GM12878 (cell line): Measurements from ENCODE around the gene ARPC1B. TPM values are rescaled to one million over a fixed set of nuclear protein-coding genes. Genes with fewer than 3 reads are reported as not detected.

Experiments
- ATAC-seq: fragments of 200-7000 bp; cut with Tn5 transposase; 3 replicates; pipeline ENCODE4 v1.9.1; 2020; ENCODE audit warnings: mild to moderate bottlenecking, moderate library complexity
- BruUV-seq: library from RNA; stranded (reverse); fragments of 400-500 nt; replicated peaks from 2 replicates; lab custom pipeline; 2021; lab: Mats Ljungman, UMichigan
- CTCF ChIA-PET: fragments of 300-600 bp; sonication (Branson Sonifier 250); formaldehyde crosslinking; extraction: SDS; loops from one replicate; lab custom pipeline; 2021; ENCODE audit warnings: inconsistent platforms; lab: Yijun Ruan, JAX
- POLR2A ChIA-PET: fragments of 350-600 bp; formaldehyde crosslinking; extraction: SDS; loops from one replicate; lab custom pipeline; 2021; ENCODE audit warnings: inconsistent platforms; lab: Charles Lee
- RAD21 ChIA-PET: fragments of 300-600 bp; sonication (Branson Sonifier 250); formaldehyde crosslinking; loops from one replicate; lab custom pipeline; 2023; ENCODE audit warnings: antibody characterized with exemption; ENCODE audit not compliant: unreplicated experiment; lab: Charles Lee
- SMC1A ChIA-PET: fragments of 300-600 bp; sonication (Branson Sonifier 250); formaldehyde crosslinking; loops from one replicate; lab custom pipeline; 2023; ENCODE audit not compliant: unreplicated experiment, uncharacterized antibody; lab: Charles Lee
- DNase-seq: peaks from one replicate; pipeline ENCODE4 v3.0.0-alpha.2; 2011; ENCODE audit warnings: low read depth, low spot score
- FAIRE-seq: peaks from 3 replicates; lab custom pipeline; 2011; peaks lifted over from hg19 to GRCh38; lab: Jason Lieb, UNC
- H2AFZ ChIP-seq: 2 replicates; pipeline ENCODE4 v1.6.0; 2011; ENCODE audit warnings: low read depth, low read length, control low read depth; ENCODE audit not compliant: control insufficient read depth
- H3K27ac ChIP-seq: 2 replicates; pipeline ENCODE4 v1.5.1; 2011; ENCODE audit warnings: control low read depth; ENCODE audit not compliant: control insufficient read depth, insufficient read depth
- H3K27me3 ChIP-seq, 2 experiments: replicated peaks in 1 of 2; 2 replicates each; pipeline versions ENCODE4 v1.6.0 to v1.6.1; 2011; ENCODE audit warnings: low read length in 1 of 2; ENCODE audit not compliant: control insufficient read depth in 2 of 2, insufficient read depth in 2 of 2
- H3K36me3 ChIP-seq, 2 experiments: 2 replicates each; pipeline ENCODE4 v1.5.1; 2011; ENCODE audit warnings: low read length in 1 of 2; ENCODE audit not compliant: control insufficient read depth in 2 of 2, insufficient read depth in 2 of 2
- H3K4me1 ChIP-seq: 2 replicates; pipeline ENCODE4 v1.6.1; 2011; ENCODE audit warnings: mild to moderate bottlenecking, low read length, moderate library complexity, mixed read lengths; ENCODE audit not compliant: control insufficient read depth, insufficient read depth
- H3K4me2 ChIP-seq: 2 replicates; pipeline ENCODE4 v1.6.0; 2011; ENCODE audit warnings: control low read depth; ENCODE audit not compliant: control insufficient read depth, insufficient read depth
- H3K4me3 ChIP-seq: fragments of 200-600 bp; sonication (generic); 2 replicates; pipeline ENCODE4 v1.5.1; 2016
- H3K79me2 ChIP-seq: 2 replicates; pipeline ENCODE4 v1.6.0; 2011; ENCODE audit warnings: low read length; ENCODE audit not compliant: control insufficient read depth, insufficient read depth
- H3K9ac ChIP-seq: 2 replicates; pipeline ENCODE4 v1.8.0; 2011; ENCODE audit warnings: low read length, control low read depth, mixed read lengths; ENCODE audit not compliant: control insufficient read depth, insufficient read depth
- H3K9me3 ChIP-seq: replicated peaks from 3 replicates; pipeline ENCODE4 v1.5.1; 2011; ENCODE audit warnings: mild to moderate bottlenecking, low read length; ENCODE audit not compliant: control insufficient read depth, insufficient read depth
- H4K20me1 ChIP-seq: 2 replicates; pipeline ENCODE4 v1.6.0; 2011; ENCODE audit not compliant: control insufficient read depth, insufficient read depth
- EZH2 ChIP-seq: IDR thresholded peaks from 2 replicates; pipeline ENCODE4 v1.6.1; 2012; ENCODE audit warnings: low read depth, mild to moderate bottlenecking, control low read depth, inconsistent platforms, low read length, borderline replicate concordance; ENCODE audit not compliant: control insufficient read depth
- POLR2A ChIP-seq: IDR thresholded peaks from 2 replicates; pipeline ENCODE4 v1.6.1; 2011; ENCODE audit warnings: low read depth, mild to moderate bottlenecking, low read length
- POLR2AphosphoS5 ChIP-seq: IDR thresholded peaks from 2 replicates; pipeline ENCODE4 v1.6.1; 2011; ENCODE audit warnings: mild to moderate bottlenecking, low read length, inconsistent platforms
- RAD21 ChIP-seq: IDR thresholded peaks from 2 replicates; pipeline ENCODE4 v1.6.1; 2011; ENCODE audit warnings: mild to moderate bottlenecking, low read depth, low read length, moderate library complexity; ENCODE audit not compliant: insufficient read depth
- SMC3 ChIP-seq: IDR thresholded peaks from 2 replicates; pipeline ENCODE4 v1.6.1; 2011; ENCODE audit warnings: low read length, improper control_type of control experiment, borderline replicate concordance
- TARDBP ChIP-seq: IDR thresholded peaks from 2 replicates; pipeline ENCODE4 v1.6.1; 2016; ENCODE audit warnings: borderline replicate concordance
- WGBS: methylation state at CpG from one replicate; pipeline ENCODE4 v1.1.6; 2016; ENCODE audit warnings: low lambda C conversion rate; ENCODE audit not compliant: insufficient replicate concordance, insufficient coverage; ENCODE audit errors: missing lambda C conversion rate; 5-methylcytosine and 5-hydroxymethylcytosine counted together
- in situ Hi-C: fragments of 300-500 bp; cut with MboI; formaldehyde crosslinking; loops from 9 replicates; pipeline ENCODE4 v1.14.3; 2018; ENCODE audit warnings: mixed read lengths
- intact Hi-C: fragments of 100-400 bp; cut with micrococcal nuclease; formaldehyde crosslinking; loops from one replicate; pipeline ENCODE4 v1.14.2; 2022; ENCODE audit not compliant: unreplicated experiment
- polyA plus RNA-seq, 11 experiments: library from polyadenylated mRNA; depleted of rRNA in 4 of 11; unstranded in 6 of 11; stranded (reverse) in 5 of 11; fragments of >200 nt; fragmentation: Nextera tagmentation in 4 of 11; fragmentation: Illumina TruSeq in 1 of 11; extraction: Ambion mirVana in 4 of 11; extraction: Trizol in 1 of 11; gene quantifications; 1 replicate in 1 of 11; 2 replicates in 10 of 11; pipeline versions ENCODE4 v1.2.1 to v1.2.3, GENCODE V29; 2011 to 2016; ENCODE audit warnings: inconsistent platforms in 2 of 11, missing spikeins in 2 of 11, low read depth in 1 of 11
- total RNA-seq, 4 experiments: library from RNA; depleted of rRNA in 3 of 4; stranded (reverse); fragments of >200 nt in 3 of 4; fragmentation: Illumina TruSeq in 1 of 4; extraction: Trizol in 1 of 4; gene quantifications; 2 replicates each; pipeline versions ENCODE4 v1.2.1 to v1.2.3, GENCODE V29; 2013 to 2021
- TF ChIP-seq, protein P1 (sequence below), 3 experiments: IDR thresholded peaks in 2 of 3; conservative IDR thresholded peaks in 1 of 3; 2 replicates each; pipeline ENCODE4 v1.5.1; 2011; ENCODE audit warnings: low read depth in 3 of 3, low read length in 3 of 3, mild to moderate bottlenecking in 3 of 3, control low read depth in 2 of 3, moderate library complexity in 2 of 3, inconsistent platforms in 1 of 3, mixed read lengths in 1 of 3; ENCODE audit not compliant: control insufficient read depth in 2 of 3, insufficient read depth in 1 of 3; ENCODE audit errors: extremely low read depth in 1 of 3

Gene ARPC1B
- total and polyA plus RNA-seq, 10 of the 15 experiments (the other 5 are each of a cell fraction or from before 2014, with no cell fraction given): 14.1 to 762 (median 387) TPM

- ChIA-PET SMC1A (no interaction called here), POLR2A (no interaction called here), CTCF (interaction anchor here (0.8 to 1.3 kb wide), 2 partner anchors 15 to 26 kb away, joined by 3 to 5 read pairs; no protein-coding TSS in a partner anchor), RAD21 (no interaction called here)
- TF ChIP-seq EZH2 (no peak), POLR2A (peak; percentile 61)
- peaks cover 15 to 31% of the 10 kb centered on the region in 2 experiments for H3K36me3 ChIP-seq
- H3K4me2 ChIP-seq: no peak overlapping the region
- H3K4me3 ChIP-seq: no peak overlapping the region
- 79% methylated on average over 8 of the region's 8 CpGs for WGBS
- ATAC-seq (no peak), DNase-seq (no peak), FAIRE-seq (no peak)
- peaks cover 36% of the 10 kb centered on the region for H3K79me2 ChIP-seq
- peaks cover 13% of the 10 kb centered on the region for H3K4me1 ChIP-seq
- H3K27ac ChIP-seq: no peak overlapping the region; the same call in 1 of the 2 replicates
- H2AFZ ChIP-seq: no peak overlapping the region
- in situ Hi-C loops: no loop called here
- H3K9ac ChIP-seq: no peak overlapping the region
- H3K27me3 ChIP-seq: no peaks in the 10 kb centered on the region
- no TSS peak for BruUV-seq
- H3K9me3 ChIP-seq: no peaks in the 10 kb centered on the region
- H4K20me1 ChIP-seq: no peaks in the 10 kb centered on the region
- intact Hi-C loops: no loop called here
Measured at GRCh38 chr7:99385564-99385963, 11.0 kb downstream of the ARPC1B start.

DNA sequence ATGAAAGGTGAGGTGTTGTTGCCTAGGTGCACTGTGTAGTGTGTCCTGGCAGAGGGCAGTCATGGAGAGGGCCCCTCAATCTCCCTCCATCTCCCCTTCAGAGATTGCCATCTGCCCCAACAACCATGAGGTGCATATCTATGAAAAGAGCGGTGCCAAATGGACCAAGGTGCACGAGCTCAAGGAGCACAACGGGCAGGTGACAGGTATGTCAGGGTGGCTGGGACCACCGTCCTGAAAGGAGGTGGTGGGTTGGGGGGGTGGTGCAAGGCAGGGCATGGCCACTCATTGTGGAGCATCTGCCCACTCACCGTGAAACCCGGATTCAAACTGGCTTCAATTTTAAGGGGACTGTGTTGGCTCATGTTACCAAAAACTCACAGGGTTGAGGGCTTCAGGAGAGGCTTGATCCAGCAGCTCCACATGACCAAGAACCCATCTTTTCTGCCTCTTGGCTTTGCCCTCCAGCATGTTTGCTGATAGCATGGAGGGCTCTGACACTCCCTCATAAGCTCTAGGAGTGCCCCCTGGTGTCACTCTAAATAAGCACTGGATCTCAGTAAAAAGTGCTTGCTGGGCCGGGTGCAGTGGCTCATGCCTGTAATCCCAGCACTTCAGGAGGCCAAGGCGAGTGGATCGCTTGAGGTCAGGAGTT is 12.2 kb downstream of the ARPC1B start:
- ChIA-PET SMC1A (interaction anchor here (0.9 to 1.2 kb wide), 5 partner anchors 12 to 52 kb away, joined by 3 read pairs; partner anchors contain the start of genes CPSF4 and PTCD1), CTCF (interaction anchor here (0.9 to 1.8 kb wide), 7 partner anchors 12 to 57 kb away, joined by 3 to 14 read pairs (median 4); partner anchors contain the start of gene ARPC1B), RAD21 (interaction anchor here (0.9 kb wide), 1 partner anchor 21 kb away, joined by 3 read pairs; no protein-coding TSS in a partner anchor), POLR2A (interaction anchor here (0.6 to 1.1 kb wide), 2 partner anchors 11 to 226 kb away, joined by 3 to 4 read pairs; no protein-coding TSS in a partner anchor)
- intact Hi-C loops: loop anchor here (1.0 kb wide), 1 partner anchor 21 kb away; no protein-coding TSS in a partner anchor
- Histone ChIP-seq H3K9me3 (no peaks in the 10 kb centered on the region), H3K4me1 (peaks cover 3% of the 10 kb centered on the region), H3K36me3 (peaks cover 24 to 39% of the 10 kb centered on the region in 2 experiments), H3K79me2 (peaks cover 25% of the 10 kb centered on the region), H3K4me2 (no peak overlapping the region), H3K4me3 (no peak overlapping the region), H4K20me1 (no peaks in the 10 kb centered on the region), H2AFZ (no peak overlapping the region), H3K27me3 (no peaks in the 10 kb centered on the region), H3K9ac (no peak overlapping the region), H3K27ac (no peak overlapping the region)
- in situ Hi-C loops: no loop called here
- FAIRE-seq (no peak), ATAC-seq (peak; percentile 84), DNase-seq (no peak)
- WGBS: 85% methylated on average over 9 of the region's 9 CpGs
- no TSS peak for BruUV-seq
- peak; percentile 44; the same call in 1 of the 2 replicates for TF ChIP-seq SMC3
- TF ChIP-seq POLR2AphosphoS5: peak; percentile 36; the same call in 1 of the 2 replicates
- TF ChIP-seq, protein P1, sequence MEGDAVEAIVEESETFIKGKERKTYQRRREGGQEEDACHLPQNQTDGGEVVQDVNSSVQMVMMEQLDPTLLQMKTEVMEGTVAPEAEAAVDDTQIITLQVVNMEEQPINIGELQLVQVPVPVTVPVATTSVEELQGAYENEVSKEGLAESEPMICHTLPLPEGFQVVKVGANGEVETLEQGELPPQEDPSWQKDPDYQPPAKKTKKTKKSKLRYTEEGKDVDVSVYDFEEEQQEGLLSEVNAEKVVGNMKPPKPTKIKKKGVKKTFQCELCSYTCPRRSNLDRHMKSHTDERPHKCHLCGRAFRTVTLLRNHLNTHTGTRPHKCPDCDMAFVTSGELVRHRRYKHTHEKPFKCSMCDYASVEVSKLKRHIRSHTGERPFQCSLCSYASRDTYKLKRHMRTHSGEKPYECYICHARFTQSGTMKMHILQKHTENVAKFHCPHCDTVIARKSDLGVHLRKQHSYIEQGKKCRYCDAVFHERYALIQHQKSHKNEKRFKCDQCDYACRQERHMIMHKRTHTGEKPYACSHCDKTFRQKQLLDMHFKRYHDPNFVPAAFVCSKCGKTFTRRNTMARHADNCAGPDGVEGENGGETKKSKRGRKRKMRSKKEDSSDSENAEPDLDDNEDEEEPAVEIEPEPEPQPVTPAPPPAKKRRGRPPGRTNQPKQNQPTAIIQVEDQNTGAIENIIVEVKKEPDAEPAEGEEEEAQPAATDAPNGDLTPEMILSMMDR (IDR thresholded peaks at IDR 0.05 in 2 of 3, conservative IDR thresholded peaks at IDR 0.05 in 1 of 3; ENCODE audit: control insufficient read depth in 2 of 3, extremely low read depth in 1 of 3, insufficient read depth in 1 of 3, low read depth in 3 of 3, low read length in 3 of 3): peak; percentile 39 to 57 (median 44); a peak in 5 of 6 replicates
- no peak for TF ChIP-seq TARDBP
- peak; percentile 60 for TF ChIP-seq RAD21
